Measurements from ENCODE around the gene TRAPPC3. TPM values are rescaled to one million over a fixed set of nuclear protein-coding genes. Genes with fewer than 3 reads are reported as not detected.

Gene TRAPPC3
- total RNA-seq, 2 experiments from 2014 or later = 43.8 to 53.8 TPM

DNA sequence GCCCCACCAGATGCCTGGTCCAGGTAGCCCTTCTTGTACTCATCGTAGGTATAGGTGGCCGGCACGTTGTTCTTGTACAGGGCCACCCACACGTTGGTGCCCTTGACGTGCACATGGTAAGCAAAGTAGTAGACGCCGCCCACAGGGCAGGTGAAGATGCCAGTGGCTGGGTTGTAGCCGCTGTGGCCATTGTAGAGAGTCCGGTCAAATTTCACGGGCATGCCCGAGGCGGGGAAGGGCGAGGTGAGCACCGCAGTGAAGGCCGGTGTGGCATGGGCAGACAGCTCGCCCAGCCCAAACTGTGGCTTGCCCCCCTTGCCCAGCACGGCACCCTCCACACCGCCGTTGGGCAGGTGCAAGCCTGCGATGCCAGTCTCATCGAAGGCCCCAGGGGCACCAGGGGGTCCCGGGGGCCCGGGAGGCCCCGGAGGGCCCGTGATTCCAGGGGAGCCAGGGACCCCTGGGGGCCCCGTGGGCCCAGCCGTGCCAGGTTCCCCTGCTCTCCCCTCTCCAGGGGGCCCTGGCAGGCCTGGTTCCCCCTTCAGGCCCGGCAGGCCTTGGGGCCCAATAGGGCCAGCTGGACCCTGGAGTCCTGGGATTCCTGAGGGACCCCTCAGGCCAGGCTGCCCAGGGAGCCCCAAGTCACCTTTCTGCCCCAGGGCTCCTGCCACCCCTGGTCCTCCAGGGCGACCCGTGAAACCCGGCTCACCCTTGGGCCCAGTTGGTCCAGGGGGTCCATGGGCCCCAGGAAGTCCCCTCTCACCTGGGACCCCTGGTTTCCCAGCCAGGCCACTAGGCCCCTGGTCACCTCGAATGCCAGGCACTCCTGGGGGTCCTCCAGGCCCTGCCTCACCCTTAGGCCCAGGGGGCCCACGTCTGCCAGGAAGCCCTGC is 51.3 kb downstream of the TRAPPC3 start:
- ATAC-seq (no peak), DNase-seq (no peak)
- intact Hi-C loops (cut with DNase I, micrococcal nuclease) = no loop called here
- no peaks in the 10 kb centered on the region for H3K27me3 Mint-ChIP-seq
- H3K9me3 Mint-ChIP-seq (ENCODE audit: low read depth) = no peaks in the 10 kb centered on the region
- no peak overlapping the region for H3K27ac Mint-ChIP-seq
- H3K4me1 Mint-ChIP-seq = no peaks in the 10 kb centered on the region
- ChIA-PET POLR2A (no interaction called here), CTCF (interaction anchor here (0.7 to 2.0 kb wide), 6 partner anchors 39 to 280 kb away, joined by 3 to 7 read pairs (median 3); partner anchors contain the start of gene TRAPPC3)
- no peak overlapping the region for H3K4me3 Mint-ChIP-seq
- H3K36me3 Mint-ChIP-seq (ENCODE audit: low read depth) = peaks cover 6% of the 10 kb centered on the region

DNA sequence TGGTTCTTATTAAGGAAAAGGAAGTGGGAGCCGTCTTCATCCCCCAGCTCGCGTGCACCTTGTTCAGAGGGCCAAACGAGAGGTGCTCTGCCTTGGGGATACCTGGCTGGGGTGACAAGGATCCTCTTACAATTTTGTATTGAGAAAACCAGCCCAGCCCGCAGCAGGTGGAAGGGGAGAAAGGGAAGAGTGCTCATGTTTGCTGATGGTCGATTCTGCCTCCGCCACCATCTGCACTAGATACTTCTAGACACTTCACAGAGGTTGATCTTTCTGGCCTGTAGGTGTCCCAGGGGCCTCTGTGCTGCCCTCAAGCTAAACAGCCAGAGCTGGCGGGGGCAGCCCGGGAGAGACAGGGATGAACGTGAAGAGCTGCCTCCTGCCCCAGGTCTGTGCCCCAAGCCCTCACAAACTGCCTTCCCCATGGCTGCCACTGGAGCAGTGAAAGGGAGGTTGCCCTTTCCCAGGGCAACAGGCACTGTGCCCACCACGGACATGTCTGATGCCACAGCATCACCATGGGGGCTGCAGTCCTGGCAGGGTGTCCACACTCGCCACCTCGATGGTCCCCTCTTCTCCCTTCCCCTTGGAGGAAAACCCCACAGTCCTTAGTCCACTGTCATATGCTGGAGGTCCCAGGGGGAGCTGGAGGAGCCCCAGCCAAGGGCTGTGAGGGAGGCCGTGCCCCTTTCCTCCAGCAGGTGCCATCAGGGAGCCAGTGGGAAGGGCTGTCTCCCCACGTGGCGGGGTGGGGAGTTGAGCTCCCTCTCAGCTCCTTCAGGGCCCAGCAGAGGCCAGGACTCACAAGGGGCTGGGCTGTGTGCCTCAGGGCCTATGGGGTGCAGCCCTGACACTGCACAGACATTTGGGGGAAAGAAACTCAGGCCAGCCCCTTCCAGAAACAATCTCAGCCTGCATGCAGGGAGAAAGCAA is 52.5 kb downstream of the TRAPPC3 start:
- intact Hi-C loops (cut with DNase I, micrococcal nuclease) = no loop called here

DNA sequence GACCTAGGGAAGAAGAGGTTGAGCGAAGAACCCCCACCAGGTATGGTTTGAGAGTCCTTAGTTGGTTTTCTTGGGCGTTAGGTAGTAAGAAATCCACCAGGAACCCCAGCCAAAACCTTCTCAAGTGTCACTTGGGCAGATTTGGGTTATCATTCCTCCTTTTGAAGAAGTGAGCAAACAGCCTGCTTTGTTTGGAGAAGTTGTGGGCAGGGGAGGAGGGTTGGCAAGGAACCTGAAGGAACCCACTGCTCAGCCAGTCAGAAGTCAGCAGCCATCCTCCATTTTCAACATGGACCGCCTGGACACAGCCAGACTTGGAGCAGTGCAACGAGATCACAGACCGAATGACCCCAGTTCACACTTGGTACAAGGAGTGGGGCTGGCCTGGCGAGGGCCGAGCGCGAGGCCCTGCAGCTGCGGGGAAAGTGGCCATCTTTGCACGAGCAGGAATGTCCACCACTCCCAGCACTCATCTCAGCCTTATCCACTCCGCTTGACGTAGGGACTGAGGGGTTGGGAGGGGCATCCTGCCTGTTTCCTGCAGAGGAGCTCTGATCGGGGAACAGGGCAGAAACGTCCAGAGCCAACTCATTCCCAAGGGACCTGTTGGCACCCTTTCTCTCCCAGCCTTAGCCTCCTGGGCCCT is 53.4 kb downstream of the TRAPPC3 start:
- DNase-seq = no peak
- no peak overlapping the region for H3K4me3 Mint-ChIP-seq
- CTCF ChIA-PET = interaction anchor here (0.6 to 2.2 kb wide), 9 partner anchors 8 to 318 kb away, joined by 3 to 9 read pairs (median 5); partner anchors contain the start of gene TRAPPC3
- H3K27ac Mint-ChIP-seq = no peak overlapping the region
- H3K36me3 Mint-ChIP-seq (ENCODE audit: low read depth) = peaks cover 16% of the 10 kb centered on the region
- no peak for ATAC-seq
- H3K9me3 Mint-ChIP-seq (ENCODE audit: low read depth) = no peaks in the 10 kb centered on the region
- peaks cover 5% of the 10 kb centered on the region for H3K4me1 Mint-ChIP-seq
- POLR2A ChIA-PET = interaction anchor here (0.6 to 0.7 kb wide), 2 partner anchors 122 to 133 kb away, joined by 3 to 4 read pairs; no protein-coding TSS in a partner anchor
- intact Hi-C loops (cut with DNase I, micrococcal nuclease) = no loop called here
- H3K27me3 Mint-ChIP-seq = no peaks in the 10 kb centered on the region

More for the DNA sequence above, 52.5 kb downstream of the TRAPPC3 start:
- Mint-ChIP-seq H3K9me3 (ENCODE audit: low read depth) (no peaks in the 10 kb centered on the region), H3K36me3 (ENCODE audit: low read depth) (peaks cover 13% of the 10 kb centered on the region), H3K4me1 (peaks cover 2% of the 10 kb centered on the region), H3K27me3 (no peaks in the 10 kb centered on the region), H3K4me3 (no peak overlapping the region), H3K27ac (peak overlapping the region; percentile 31)
- no peak for ATAC-seq
- CTCF ChIA-PET = interaction anchor here (0.6 to 2.2 kb wide), 9 partner anchors 10 to 282 kb away, joined by 3 to 9 read pairs (median 4); no protein-coding TSS in a partner anchor
- POLR2A ChIA-PET = interaction anchor here (0.6 kb wide), 1 partner anchor 53 kb away, joined by 6 read pairs; the partner anchor contains the start of gene TRAPPC3
- DNase-seq = peak; percentile 33

DNA sequence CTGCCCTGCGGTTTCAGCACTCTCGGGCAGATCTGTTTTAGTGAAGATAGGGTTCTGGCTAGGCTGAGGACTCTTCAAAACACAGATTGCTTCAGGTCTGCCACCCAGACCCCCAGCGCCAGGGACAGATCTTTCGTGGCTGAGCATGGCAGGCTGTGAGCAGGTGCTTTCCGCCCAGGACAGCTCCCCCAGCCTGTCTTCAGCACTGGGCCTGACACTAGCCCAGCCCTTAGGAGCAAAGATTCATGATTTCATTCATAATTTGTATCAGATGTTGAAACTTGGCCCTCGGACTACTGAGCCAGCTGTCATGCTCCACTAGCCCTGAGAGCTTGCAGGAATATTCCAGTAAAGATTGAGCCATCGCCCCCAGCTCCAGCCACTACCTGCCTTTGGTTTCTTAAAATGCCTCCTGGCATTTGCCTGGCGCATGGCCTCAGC is 54.6 kb downstream of the TRAPPC3 start:
- Mint-ChIP-seq H3K27me3 (no peaks in the 10 kb centered on the region), H3K4me1 (peaks cover 12% of the 10 kb centered on the region), H3K4me3 (no peak overlapping the region), H3K36me3 (ENCODE audit: low read depth) (peaks cover 21% of the 10 kb centered on the region), H3K27ac (no peak overlapping the region), H3K9me3 (ENCODE audit: low read depth) (no peaks in the 10 kb centered on the region)
- ChIA-PET POLR2A (interaction anchor here (0.7 kb wide), 1 partner anchor 188 kb away, joined by 3 read pairs; no protein-coding TSS in a partner anchor), CTCF (interaction anchor here (0.8 to 2.2 kb wide), 5 partner anchors 9 to 319 kb away, joined by 3 to 9 read pairs (median 5); no protein-coding TSS in a partner anchor)
- intact Hi-C loops (cut with DNase I, micrococcal nuclease) = no loop called here
- DNase-seq (no peak), ATAC-seq (no peak)

DNA sequence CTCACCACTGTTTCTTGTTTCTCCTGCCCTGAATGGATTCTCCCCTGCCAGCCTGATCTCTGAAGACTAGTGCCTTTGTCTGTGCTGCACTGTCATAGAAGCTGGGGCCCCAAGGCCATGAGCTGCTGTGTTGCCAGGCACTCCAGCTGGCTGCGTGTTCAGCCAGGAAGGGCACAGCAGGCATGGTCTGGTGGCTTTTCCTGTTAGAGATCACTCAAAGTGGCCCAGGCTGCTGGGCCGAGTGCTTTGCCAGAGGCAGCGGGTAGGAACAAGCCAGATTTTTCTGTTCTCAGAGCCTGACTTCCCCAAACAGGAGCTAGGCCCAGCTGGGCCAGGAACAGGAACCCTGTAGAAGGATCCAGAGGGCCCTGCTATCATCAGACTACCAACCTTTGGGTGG is 55.4 kb downstream of the TRAPPC3 start:
- DNase-seq (no peak), ATAC-seq (no peak)
- intact Hi-C loops (cut with DNase I, micrococcal nuclease) = no loop called here
- ChIA-PET CTCF (interaction anchor here (0.6 to 1.0 kb wide), 3 partner anchors 56 to 290 kb away, joined by 3 to 4 read pairs (median 4); partner anchors contain the start of gene TRAPPC3), POLR2A (no interaction called here)
- no peaks in the 10 kb centered on the region for H3K9me3 Mint-ChIP-seq (ENCODE audit: low read depth)
- no peak overlapping the region for H3K27ac Mint-ChIP-seq
- H3K36me3 Mint-ChIP-seq (ENCODE audit: low read depth) = peaks cover 27% of the 10 kb centered on the region
- no peak overlapping the region for H3K4me3 Mint-ChIP-seq
- H3K4me1 Mint-ChIP-seq = peaks cover 15% of the 10 kb centered on the region
- no peaks in the 10 kb centered on the region for H3K27me3 Mint-ChIP-seq

DNA sequence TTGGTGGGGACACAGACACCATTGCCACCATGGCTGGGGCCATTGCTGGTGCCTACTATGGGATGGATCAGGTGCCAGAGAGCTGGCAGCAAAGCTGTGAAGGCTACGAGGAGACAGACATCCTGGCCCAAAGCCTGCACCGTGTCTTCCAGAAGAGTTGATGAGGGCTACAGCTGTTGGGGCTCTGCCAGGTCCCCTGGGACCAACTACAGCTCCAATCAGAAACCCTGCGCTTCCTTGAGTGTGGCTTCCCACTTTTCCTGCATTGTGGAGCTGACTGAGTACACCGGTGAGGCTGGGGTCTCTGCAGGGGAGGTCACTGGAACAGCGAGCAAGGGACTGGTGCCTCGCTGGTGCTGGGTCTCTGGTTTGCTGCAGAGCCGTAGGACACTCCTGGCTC is 56.1 kb downstream of the TRAPPC3 start:
- no peaks in the 10 kb centered on the region for H3K9me3 Mint-ChIP-seq (ENCODE audit: low read depth)
- H3K4me1 Mint-ChIP-seq = peaks cover 15% of the 10 kb centered on the region
- no peak for ATAC-seq
- intact Hi-C loops (cut with DNase I, micrococcal nuclease) = no loop called here
- no peaks in the 10 kb centered on the region for H3K27me3 Mint-ChIP-seq
- H3K4me3 Mint-ChIP-seq = no peak overlapping the region
- DNase-seq = no peak
- ChIA-PET CTCF (interaction anchor here (0.7 to 1.0 kb wide), 2 partner anchors 56 to 289 kb away, joined by 3 to 4 read pairs; partner anchors contain the start of gene TRAPPC3), POLR2A (no interaction called here)
- no peak overlapping the region for H3K27ac Mint-ChIP-seq
- H3K36me3 Mint-ChIP-seq (ENCODE audit: low read depth) = peaks cover 27% of the 10 kb centered on the region

DNA sequence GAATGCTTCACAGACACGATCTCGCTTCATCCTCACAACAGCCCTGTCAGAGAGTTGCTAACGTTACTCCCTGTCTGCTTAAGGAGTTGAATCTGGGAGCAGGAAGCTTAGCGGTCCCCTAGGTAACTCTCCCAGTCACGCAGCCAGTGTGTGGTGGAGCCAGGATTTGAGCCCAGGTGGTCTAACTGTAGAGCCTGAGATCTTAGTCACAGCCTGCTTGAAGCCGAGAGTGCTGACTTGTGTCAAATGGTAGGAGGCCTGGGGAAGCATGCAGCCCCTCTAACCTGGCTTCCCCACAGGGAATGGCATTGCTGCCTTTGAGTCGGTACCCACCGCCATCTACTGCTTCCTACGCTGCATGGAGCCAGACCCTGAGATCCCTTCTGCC is 56.5 kb downstream of the TRAPPC3 start:
- peaks cover 27% of the 10 kb centered on the region for H3K36me3 Mint-ChIP-seq (ENCODE audit: low read depth)
- ChIA-PET POLR2A (no interaction called here), CTCF (interaction anchor here (0.7 kb wide), 1 partner anchor 55 kb away, joined by 4 read pairs; no protein-coding TSS in a partner anchor)
- H3K27ac Mint-ChIP-seq = no peak overlapping the region
- DNase-seq (no peak), ATAC-seq (no peak)
- peaks cover 17% of the 10 kb centered on the region for H3K4me1 Mint-ChIP-seq
- H3K4me3 Mint-ChIP-seq = no peak overlapping the region
- intact Hi-C loops (cut with DNase I, micrococcal nuclease) = no loop called here
- no peaks in the 10 kb centered on the region for H3K27me3 Mint-ChIP-seq
- H3K9me3 Mint-ChIP-seq (ENCODE audit: low read depth) = no peaks in the 10 kb centered on the region

DNA sequence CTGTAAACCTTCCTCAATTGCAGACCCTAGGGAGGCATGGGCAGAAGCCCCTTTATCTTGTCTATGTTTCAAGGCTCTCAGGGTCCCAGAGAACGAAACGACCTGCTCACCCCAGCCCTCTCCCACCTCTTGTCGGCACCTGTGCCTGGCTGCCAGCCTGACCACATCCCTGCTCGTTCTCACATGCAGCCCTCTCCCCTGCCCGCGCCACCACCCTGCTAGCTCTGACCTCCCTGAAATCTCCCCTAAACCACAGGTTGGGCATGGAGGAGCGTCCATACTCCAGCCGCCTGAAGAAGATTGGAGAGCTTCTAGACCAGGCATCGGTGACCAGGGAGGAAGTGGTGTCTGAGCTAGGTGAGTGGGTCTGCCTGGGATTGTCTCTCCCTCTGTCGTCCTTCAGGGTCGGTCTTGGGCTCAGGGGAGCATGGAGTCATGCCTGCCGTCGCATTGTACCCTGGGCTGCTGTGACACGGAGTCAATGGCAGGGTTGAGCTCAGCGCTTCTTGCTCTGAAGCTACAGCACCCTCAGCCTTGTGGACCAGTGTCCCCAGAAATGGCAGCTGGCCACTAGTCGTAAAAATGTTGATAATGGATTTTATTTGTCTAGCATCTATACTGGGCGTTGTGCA is 57.0 kb downstream of the TRAPPC3 start:
- ATAC-seq (no peak), DNase-seq (no peak)
- no peak overlapping the region for H3K27ac Mint-ChIP-seq
- no peaks in the 10 kb centered on the region for H3K27me3 Mint-ChIP-seq
- H3K36me3 Mint-ChIP-seq (ENCODE audit: low read depth) = peaks cover 27% of the 10 kb centered on the region
- no peak overlapping the region for H3K4me3 Mint-ChIP-seq
- POLR2A ChIA-PET = no interaction called here
- CTCF ChIA-PET = interaction anchor here (0.7 kb wide), 1 partner anchor 55 kb away, joined by 4 read pairs; no protein-coding TSS in a partner anchor
- no peaks in the 10 kb centered on the region for H3K9me3 Mint-ChIP-seq (ENCODE audit: low read depth)
- intact Hi-C loops (cut with DNase I, micrococcal nuclease) = no loop called here
- peaks cover 17% of the 10 kb centered on the region for H3K4me1 Mint-ChIP-seq

DNA sequence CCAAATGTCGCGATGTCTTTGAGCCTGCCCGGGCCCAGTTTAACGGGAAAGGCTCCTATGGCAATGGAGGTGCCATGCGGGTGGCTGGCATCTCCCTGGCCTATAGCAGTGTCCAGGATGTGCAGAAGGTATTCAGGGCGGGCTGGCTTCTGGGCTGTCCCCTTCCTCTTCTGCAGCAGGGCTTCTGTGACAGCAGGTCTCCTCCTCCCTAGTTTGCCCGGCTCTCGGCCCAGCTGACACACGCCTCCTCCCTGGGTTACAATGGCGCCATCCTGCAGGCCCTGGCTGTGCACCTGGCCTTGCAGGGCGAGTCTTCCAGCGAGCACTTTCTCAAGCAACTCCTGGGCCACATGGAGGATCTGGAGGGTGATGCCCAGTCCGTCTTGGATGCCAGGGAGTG is 57.6 kb downstream of the TRAPPC3 start:
- Mint-ChIP-seq H3K4me3 (peak overlapping the region; percentile 15), H3K4me1 (peaks cover 17% of the 10 kb centered on the region), H3K27ac (peak overlapping the region; percentile 65), H3K9me3 (ENCODE audit: low read depth) (no peaks in the 10 kb centered on the region), H3K27me3 (peaks cover 3% of the 10 kb centered on the region), H3K36me3 (ENCODE audit: low read depth) (peaks cover 27% of the 10 kb centered on the region)
- DNase-seq = no peak
- intact Hi-C loops (cut with DNase I, micrococcal nuclease) = no loop called here
- ChIA-PET CTCF (interaction anchor here (0.6 kb wide), 1 partner anchor 251 kb away, joined by 3 read pairs; no protein-coding TSS in a partner anchor), POLR2A (no interaction called here)
- ATAC-seq = no peak

DNA sequence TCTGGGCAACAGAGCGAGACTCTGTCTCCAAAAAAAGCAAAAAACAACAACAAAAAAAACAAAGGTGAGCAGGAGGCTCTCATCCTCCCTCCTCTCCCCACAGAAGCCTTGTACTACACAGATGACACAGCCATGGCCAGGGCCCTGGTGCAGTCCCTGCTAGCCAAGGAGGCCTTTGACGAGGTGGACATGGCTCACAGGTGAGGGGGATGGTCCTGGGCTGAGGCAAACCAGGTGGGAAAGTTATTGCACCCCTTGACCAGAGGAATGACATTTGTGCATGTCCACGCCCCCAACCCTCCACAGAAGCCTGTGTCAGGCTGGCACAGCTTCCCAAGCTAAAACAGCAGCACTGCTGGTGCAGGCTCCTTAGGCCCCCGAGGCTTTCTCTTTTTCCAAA is 58.1 kb downstream of the TRAPPC3 start:
- peaks cover 17% of the 10 kb centered on the region for H3K4me1 Mint-ChIP-seq
- peaks cover 27% of the 10 kb centered on the region for H3K36me3 Mint-ChIP-seq (ENCODE audit: low read depth)
- ChIA-PET CTCF (interaction anchor here (0.6 kb wide), 1 partner anchor 250 kb away, joined by 3 read pairs; no protein-coding TSS in a partner anchor), POLR2A (interaction anchor here (0.6 kb wide), 1 partner anchor 277 kb away, joined by 5 read pairs; no protein-coding TSS in a partner anchor)
- intact Hi-C loops (cut with DNase I, micrococcal nuclease) = no loop called here
- no peak overlapping the region for H3K4me3 Mint-ChIP-seq
- DNase-seq (no peak), ATAC-seq (no peak)
- no peaks in the 10 kb centered on the region for H3K9me3 Mint-ChIP-seq (ENCODE audit: low read depth)
- no peak overlapping the region for H3K27ac Mint-ChIP-seq
- peaks cover 4% of the 10 kb centered on the region for H3K27me3 Mint-ChIP-seq

All from activated CD4-positive, alpha-beta T cell treated with anti-CD3 and anti-CD28 coated beads for 36 hours (primary cell).